Suppressor macrophage treated with lipopolysaccharide for 4 hours (primary cell): ENCODE data around the gene PPP2R5D.
"Not testable (repeated sequence)": the region's sequence is repeated elsewhere in the genome, so short reads cannot be mapped to it uniquely, and the experiment has no call there.

ENCODE experiments used
- DNase-seq: peaks from one replicate; pipeline ENCODE4 v3.0.0-alpha.2; 2020

Gene PPP2R5D

DNA sequence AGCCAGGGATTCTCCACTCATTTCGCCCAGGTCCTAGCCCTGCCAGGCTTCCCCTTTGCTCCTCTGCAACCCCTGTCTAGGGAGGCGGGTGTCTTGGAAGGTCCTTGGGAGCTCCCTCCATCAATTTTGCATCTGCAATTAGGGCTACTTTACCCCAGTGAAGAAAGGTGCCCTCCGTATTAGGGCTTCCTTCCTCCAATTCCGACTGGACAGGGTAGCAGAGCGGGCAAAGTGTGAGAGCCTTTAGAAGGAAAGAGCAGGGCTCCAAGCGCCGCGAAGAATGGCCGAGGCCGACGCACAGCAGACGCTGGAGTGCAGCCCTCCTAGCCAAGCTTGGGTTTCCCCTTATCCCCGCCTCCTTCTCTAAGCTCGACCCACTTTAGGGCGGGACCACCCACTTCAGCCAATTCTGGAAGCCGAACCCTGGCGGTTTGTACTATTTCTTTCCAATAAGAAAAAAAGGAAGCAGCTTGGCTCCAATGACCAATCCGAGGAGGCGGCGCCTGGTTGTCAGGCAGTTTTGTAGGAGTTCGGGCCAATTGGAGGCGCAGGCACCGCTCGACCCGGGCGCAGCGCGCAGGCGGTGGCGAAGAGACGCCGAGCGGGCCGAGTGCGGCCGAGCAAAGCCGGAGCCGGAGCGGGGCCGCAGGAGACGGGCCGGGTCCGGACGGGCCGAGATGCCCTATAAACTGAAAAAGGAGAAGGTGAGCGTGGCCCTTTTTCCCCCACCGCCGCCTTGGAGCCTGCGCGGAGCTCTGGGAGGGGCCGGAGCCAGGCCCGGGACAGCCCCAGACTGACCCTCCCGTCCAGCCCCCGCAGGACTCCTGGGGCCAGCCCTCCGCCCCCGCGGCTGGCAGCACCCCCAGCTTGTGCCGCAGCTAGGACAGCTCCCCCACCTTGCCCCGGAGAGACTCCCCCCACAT is at the start of gene PPP2R5D:
PPP2R5D (plus strand) TSS at position 570 of the 923 bp plus-strand sequence; CDS start at position 678, 108 bp downstream.
- peak; percentile 99 for DNase-seq

- DNase-seq: no peak
Observed at GRCh38 chr6:42935322-42935721, 49.0 kb upstream of the PPP2R5D start.

- no peak for DNase-seq
Observed at GRCh38 chr6:42936398-42936797, 48.0 kb upstream of the PPP2R5D start.

- DNase-seq: no peak
Observed at GRCh38 chr6:42937548-42938427, 46.6 kb upstream of the PPP2R5D start.

GRCh38 chr6:42938428-42938796 is 46.0 kb upstream of the PPP2R5D start:
- no peak for DNase-seq

DNA sequence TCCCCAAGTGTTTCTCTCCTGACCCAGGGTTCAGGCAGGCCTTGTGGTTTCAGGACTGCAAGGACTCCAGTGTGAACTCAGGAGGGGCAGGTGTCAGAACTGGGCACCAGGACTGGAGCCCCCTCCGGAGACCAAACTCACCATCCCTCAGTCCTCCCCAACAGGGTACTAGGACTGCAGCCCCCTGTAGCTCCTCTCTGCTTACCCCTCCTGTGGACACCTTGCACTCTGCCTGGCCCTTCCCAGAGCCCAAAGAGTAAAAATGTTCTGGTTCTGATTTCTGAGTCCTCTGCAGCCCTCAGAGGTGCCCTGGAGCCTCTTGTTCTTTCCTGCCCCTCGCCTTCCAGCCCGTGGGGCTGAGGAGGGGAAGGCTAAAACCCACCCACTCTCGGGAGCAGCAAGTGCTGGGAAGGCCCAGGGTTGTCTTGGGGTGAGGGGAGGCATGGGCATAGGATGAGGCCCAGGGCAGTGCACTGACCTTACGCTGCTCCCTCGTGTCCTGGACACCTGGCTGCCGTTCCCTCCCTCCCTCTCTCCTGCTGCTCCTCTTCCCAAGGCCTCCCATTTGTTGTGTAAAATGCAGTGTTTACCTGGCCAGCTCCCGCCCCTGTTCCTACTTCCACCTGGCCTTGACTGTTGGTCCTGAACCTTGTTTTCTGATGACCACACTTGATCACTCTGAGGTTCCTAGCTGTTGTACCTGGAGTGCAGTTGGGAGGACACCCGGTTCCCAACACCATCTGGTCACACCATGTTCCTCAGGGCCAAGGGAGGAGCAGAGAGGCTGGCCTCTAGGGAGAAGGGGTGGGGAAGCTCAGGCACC is 45.2 kb upstream of the PPP2R5D start:
- DNase-seq: no peak

GRCh38 chr6:42939810-42940167 is 44.6 kb upstream of the PPP2R5D start:
- no peak for DNase-seq

DNA sequence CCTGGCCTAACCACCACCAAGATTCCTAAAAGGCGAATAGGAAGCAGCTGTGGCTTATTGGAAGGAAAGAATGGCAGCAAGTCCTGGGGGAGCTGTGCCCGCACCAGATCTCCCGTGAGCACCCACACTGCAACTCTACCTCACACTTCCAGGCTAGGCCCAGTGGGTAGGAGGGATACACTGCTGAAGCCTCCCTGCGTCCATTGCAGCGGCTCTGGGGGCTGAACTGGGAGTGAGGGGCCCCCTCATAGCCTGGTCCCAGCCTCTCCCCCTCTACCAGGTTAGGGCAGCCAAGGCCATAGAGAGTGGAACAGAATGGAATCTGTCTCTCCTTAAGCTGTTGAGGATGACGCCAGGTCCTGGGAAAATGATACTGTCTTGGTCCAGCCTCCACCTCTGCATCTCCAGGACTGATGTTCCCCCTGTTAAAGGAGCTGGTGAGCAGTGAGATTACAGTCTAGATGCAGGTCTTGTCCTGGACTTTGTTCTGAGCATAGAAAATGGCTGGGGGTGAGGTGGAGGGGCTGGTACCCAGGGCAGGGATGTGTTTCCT is 43.8 kb upstream of the PPP2R5D start:
- no peak for DNase-seq

DNA sequence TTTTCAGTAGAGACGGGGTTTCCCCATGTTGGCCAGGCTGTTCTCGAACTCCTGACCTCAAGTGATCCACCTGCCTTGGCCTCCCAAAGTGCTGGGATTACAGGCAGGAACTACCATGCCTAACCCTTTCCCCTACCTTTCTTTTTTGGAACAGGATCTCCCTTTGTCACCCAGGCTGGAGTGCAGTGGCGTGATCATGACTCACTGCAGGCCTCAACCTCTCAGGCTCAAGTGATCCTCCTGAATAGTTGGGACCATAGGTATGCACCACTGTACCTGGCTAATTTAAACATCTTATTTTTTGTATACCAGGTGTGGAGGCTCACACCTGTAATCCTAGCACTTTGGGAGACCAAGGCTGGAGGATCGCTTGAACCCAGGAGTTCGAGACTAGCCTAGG is 43.0 kb upstream of the PPP2R5D start:
- DNase-seq: not testable (repeated sequence)

DNA sequence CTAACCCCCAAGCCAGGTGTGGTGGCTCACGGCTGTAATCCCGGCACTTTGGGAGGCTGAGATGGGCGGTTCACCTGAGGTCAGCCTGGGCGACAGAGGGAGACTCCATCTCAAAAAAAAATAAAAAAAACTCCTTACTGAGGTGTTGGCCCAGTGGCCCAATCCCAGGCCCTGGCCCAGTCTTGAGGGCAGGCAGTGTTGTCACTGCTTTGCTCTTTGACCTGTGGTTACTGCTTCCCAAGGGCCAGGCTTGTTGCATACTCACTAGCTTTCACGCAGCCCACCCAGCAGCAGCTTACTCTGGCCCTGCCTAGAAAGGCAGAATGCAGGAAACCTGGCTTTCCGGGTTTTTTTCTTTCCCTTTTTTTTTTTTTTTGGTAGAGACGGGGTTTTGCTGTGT is 41.9 kb upstream of the PPP2R5D start:
- DNase-seq: no peak

- DNase-seq: no peak
Observed at GRCh38 chr6:42947950-42948349, 36.4 kb upstream of the PPP2R5D start.

DNA sequence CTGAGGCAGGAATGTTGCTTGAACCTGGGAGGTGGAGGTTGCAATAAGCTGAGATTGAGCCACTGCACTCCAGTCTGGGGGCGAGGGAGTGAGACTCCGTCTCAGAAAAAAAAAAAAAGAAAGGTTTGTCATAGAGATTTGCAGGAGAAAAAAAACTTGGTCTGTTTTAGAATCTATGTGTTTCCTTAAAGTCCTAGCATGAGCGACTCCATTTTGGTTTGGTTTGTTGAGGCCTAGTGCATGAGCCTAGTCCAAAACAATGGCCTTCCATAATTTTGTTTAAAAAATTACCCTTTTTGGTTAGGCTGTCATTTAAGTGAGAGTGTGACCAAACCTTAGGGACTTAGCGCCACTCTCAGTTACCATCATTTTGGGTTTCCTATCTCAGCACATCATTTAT is 32.0 kb upstream of the PPP2R5D start:
- DNase-seq: no peak

GRCh38 chr6:42954405-42954804 is 30.0 kb upstream of the PPP2R5D start:
- DNase-seq: not testable (repeated sequence)

- DNase-seq: no peak
Observed at GRCh38 chr6:42958125-42958524, 26.2 kb upstream of the PPP2R5D start.

DNA sequence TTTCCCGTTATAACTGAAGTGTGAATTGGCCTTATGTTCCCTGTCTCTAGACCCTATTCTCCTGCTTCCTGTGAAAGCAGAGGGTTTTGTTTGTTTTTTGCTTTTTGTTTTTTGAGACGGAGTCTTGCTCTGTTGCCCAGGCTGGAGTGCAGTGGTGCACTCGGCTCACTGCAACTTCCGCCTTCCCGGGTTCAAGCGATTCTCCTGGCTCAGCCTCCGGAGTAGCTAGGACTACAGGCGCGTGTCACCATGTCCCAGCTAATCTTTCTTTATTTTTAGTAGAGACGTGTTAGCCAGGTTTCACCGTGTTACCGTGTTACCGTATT is 24.5 kb upstream of the PPP2R5D start:
- DNase-seq: no peak

DNA sequence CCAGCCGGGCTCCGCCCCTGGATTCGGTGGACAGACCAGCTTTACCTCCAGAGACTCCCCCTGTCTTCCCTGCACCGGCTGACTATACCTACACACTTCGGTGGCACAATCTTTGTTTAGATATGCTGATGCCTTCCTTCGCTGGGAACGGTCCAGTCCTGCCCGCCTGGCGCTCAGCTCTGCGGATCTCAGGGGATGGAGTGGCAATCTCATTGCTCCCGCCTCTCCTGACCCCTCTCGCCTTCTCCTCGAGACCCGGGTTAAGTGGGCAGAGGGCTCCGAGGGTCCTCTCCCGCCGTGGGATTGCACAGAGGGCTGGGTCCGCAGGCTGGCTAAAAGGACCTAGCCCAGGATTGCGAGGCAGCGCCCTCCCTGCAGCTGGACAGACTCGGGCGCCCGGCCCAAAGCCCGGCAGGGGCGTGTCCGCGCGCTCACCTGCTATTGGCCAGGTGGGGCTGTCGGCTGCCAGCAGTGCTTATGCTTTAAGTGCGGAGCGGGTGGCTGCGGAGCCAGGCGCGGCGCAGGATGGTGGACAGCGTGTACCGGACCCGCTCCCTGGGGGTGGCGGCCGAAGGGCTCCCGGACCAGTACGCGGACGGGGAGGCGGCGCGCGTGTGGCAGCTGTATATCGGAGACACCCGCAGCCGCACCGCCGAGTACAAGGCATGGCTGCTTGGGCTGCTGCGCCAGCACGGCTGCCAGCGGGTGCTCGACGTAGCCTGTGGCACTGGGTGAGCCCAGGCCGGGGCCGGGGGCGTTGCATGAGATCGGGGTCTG is 23.9 kb upstream of the PPP2R5D start, which contains the start of gene GNMT:
GNMT (plus strand) TSS at position 512 of the 777 bp plus-strand sequence; CDS start at position 526, 14 bp downstream.
- DNase-seq: no peak

- no peak for DNase-seq
Observed at GRCh38 chr6:42961020-42961470, 23.3 kb upstream of the PPP2R5D start.

GRCh38 chr6:42962096-42962495 is 22.3 kb upstream of the PPP2R5D start:
- no peak for DNase-seq

GRCh38 chr6:42962502-42963178 is 21.7 kb upstream of the PPP2R5D start:
- no peak for DNase-seq

DNA sequence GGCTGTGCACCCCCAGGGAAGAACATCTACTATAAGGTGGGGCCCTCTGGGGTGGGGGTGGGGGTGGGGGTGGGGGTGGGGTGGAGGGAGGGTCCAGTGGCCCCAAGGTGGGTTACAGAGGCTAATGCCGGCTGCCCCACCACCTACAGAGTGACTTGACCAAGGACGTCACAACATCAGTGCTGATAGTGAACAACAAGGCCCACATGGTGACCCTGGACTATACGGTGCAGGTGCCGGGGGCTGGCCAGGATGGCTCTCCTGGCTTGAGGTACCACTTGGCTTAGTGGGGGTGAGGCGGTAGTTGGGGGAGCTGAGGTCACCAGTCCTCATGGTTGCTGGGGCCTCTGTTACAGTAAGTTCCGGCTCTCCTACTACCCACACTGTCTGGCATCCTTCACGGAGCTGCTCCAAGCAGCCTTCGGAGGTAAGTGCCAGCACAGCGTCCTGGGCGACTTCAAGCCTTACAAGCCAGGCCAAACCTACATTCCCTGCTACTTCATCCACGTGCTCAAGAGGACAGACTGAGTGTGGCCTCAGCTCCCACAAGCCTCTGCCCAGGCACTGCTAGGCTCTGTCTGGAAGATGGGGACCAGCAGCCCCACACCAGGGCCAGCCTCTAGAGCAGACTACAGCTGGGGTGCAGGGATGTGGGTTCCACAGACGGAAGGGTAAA is 21.1 kb upstream of the PPP2R5D start:
- DNase-seq: no peak
